Right lobe of liver (tissue), 4 donors: Measurements from ENCODE around the gene ARHGEF37.

Experiments used
- POLR2A ChIP-seq: fragments of 450-650 bp; IDR thresholded peaks from one replicate; pipeline ENCODE4 v1.6.1; 2017; ENCODE audit warnings: antibody characterized with exemption, mild to moderate bottlenecking
- TF ChIP-seq, protein P1 (sequence below), 4 donors: fragments of 200-600 bp in 3 of 4; fragments of 450-650 bp in 1 of 4; IDR thresholded peaks; one replicate each; pipeline versions ENCODE4 v1.5.1 to v1.8.0; 2016 to 2022; ENCODE audit warnings: antibody characterized with exemption in 4 of 4, mild to moderate bottlenecking in 2 of 4
- donor health status: DM: no; HTN: no; CAD: no.
- donor health status: DM: no; HTN: no; CAD: no.
- donor health status: DM: no; HTN: yes; CAD: no.

DNA sequence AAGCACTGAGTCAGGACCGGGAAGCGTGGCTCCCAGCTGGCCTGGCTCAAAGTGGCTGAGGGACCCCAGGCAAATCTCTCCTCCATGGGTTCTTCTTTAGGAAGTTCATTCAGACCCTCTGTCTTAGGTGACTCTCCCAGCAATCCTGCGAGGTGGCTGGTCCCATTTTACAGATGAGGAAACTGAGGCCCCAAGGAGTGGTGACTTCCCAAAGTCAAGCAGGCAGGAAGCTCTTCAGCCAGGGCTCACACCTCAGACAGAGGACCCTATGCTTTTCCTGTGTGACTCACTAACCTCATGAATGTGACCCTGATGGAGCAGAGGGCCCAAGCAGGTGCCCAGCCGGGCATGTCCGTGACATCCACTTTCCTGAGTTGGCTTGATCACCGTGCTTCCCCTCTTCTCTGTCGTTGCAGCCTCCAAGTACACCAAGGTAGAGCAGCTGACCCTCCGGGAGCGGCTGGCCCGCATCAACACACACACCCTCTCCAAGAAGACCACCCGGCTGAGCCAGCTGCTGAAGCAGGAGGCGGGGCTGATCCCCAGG lies 36.5 kb downstream of the ARHGEF37 start:
- TF ChIP-seq, protein P1, sequence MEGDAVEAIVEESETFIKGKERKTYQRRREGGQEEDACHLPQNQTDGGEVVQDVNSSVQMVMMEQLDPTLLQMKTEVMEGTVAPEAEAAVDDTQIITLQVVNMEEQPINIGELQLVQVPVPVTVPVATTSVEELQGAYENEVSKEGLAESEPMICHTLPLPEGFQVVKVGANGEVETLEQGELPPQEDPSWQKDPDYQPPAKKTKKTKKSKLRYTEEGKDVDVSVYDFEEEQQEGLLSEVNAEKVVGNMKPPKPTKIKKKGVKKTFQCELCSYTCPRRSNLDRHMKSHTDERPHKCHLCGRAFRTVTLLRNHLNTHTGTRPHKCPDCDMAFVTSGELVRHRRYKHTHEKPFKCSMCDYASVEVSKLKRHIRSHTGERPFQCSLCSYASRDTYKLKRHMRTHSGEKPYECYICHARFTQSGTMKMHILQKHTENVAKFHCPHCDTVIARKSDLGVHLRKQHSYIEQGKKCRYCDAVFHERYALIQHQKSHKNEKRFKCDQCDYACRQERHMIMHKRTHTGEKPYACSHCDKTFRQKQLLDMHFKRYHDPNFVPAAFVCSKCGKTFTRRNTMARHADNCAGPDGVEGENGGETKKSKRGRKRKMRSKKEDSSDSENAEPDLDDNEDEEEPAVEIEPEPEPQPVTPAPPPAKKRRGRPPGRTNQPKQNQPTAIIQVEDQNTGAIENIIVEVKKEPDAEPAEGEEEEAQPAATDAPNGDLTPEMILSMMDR (IDR thresholded peaks at IDR 0.05) = no peak
- TF ChIP-seq POLR2A = no peak
